Spleen (tissue), 7 donors: ENCODE data around the gene SPDYE4.

ENCODE experiments used
- CTCF ChIP-seq, 11 experiments: fragments of 200-600 bp in 7 of 11; fragments of 450-650 bp in 4 of 11; sonication (generic) in 4 of 11; IDR thresholded peaks in 8 of 11; conservative IDR thresholded peaks in 3 of 11; 1 replicate in 7 of 11; 2 replicates in 4 of 11; pipeline versions ENCODE4 v1.4.0 to v1.8.0; 2016 to 2021; ENCODE audit warnings: antibody characterized with exemption in 11 of 11, inconsistent platforms in 4 of 11, mild to moderate bottlenecking in 1 of 11
- POLR2A ChIP-seq, 3 donors: fragments of 450-650 bp; IDR thresholded peaks; one replicate each; pipeline ENCODE4 v1.5.1; 2017; ENCODE audit warnings: antibody characterized with exemption in 3 of 3, mild to moderate bottlenecking in 1 of 3
- donor health status: DM: no; HTN: no; CAD: no; lungs with moderate emphysema.
- donor health status: DM: no; HTN: no; CAD: no.
- donor health status: DM: no; HTN: no; CAD: no.

- TF ChIP-seq CTCF (IDR thresholded peaks at IDR 0.05 in 8 of 11, conservative IDR thresholded peaks at IDR 0.05 in 3 of 11) (no peak), POLR2A (IDR thresholded peaks at IDR 0.05) (no peak)
These were observed 28.9 kb downstream of the SPDYE4 start for GRCh38 chr17:8729421-8729820.
